ENCODE measurements around the gene ELMOD2. TPM values are rescaled to one million over a fixed set of nuclear protein-coding genes. Genes with fewer than 3 reads are reported as not detected.

ELMOD2 gene
- total and polyA plus RNA-seq, 8 donors, result 2.1 to 38.7 (median 8.9) TPM

GRCh38 chr4:140584439-140584838 lies 60.5 kb downstream of the ELMOD2 start:
- H3K36me3 ChIP-seq, result no peaks in the 10 kb centered on the region
- H3K27ac ChIP-seq, result no peak overlapping the region
- DNase-seq, result no peak
- peaks cover 0 to 18% (median 4%) of the 10 kb centered on the region in 3 donors for H3K27me3 ChIP-seq
- intact Hi-C loops (cut with DNase I; ENCODE audit: low total_unique reads), result no loop called here
- no peak for TF ChIP-seq EP300 (IDR thresholded peaks at IDR 0.05)
- TF ChIP-seq CTCF (IDR thresholded peaks at IDR 0.05), result no peak
- no peak for TF ChIP-seq POLR2A (IDR thresholded peaks at IDR 0.05)
- no peak for TF ChIP-seq POLR2AphosphoS5 (IDR thresholded peaks at IDR 0.05)
- 38 to 64% (median 49%) methylated on average over 1 of the region's 1 CpG for WGBS, 5 donors
- no peak overlapping the region for H3K4me3 ChIP-seq
- H3K9me3 ChIP-seq, result no peaks in the 10 kb centered on the region
- peaks cover 0 to 1% (median under 1%) of the 10 kb centered on the region in 4 donors for H3K4me1 ChIP-seq

- 21 to 33% (median 32%) methylated on average over 1 of the region's 1 CpG for WGBS, 5 donors
- intact Hi-C loops (cut with DNase I; ENCODE audit: low total_unique reads), result no loop called here
- TF ChIP-seq CTCF (IDR thresholded peaks at IDR 0.05), result peak in 5 of 7 experiments; percentile 17 to 61 (median 46)
- no peak for TF ChIP-seq POLR2A (IDR thresholded peaks at IDR 0.05)
- no peaks in the 10 kb centered on the region for H3K27me3 ChIP-seq
- peak; percentile 31 to 66 for DNase-seq
- H3K4me1 ChIP-seq, result no peaks in the 10 kb centered on the region
- no peak overlapping the region for H3K4me3 ChIP-seq
- no peaks in the 10 kb centered on the region for H3K36me3 ChIP-seq
- no peaks in the 10 kb centered on the region for H3K9me3 ChIP-seq
- no peak overlapping the region for H3K27ac ChIP-seq
Measured at GRCh38 chr4:140595065-140595464, 71.1 kb downstream of the ELMOD2 start.

DNA sequence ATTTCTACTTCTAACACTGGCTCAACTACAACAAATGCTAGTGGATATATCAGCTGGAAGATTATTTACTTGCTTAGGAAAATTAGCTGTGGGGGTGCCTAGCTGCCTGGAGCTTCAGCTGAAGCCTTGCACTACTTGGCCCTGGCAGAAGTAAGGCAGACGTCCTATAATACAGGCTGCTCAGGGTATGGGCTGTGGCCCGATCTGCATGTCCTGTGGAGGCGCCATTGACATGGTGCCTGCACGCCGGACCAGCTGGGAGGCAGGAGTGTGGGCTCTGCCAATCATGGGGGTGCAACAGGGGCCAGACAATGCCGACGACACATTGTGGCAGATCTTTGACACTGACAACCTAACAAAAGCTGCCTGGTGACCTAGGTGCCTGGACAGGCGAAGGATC lies 76.4 kb downstream of the ELMOD2 start:
- no peak for DNase-seq
- H3K9me3 ChIP-seq, result no peaks in the 10 kb centered on the region
- intact Hi-C loops (cut with DNase I; ENCODE audit: low total_unique reads), result no loop called here
- TF ChIP-seq POLR2AphosphoS5 (IDR thresholded peaks at IDR 0.05) (no peak), CTCF (IDR thresholded peaks at IDR 0.05) (no peak), POLR2A (IDR thresholded peaks at IDR 0.05) (no peak), EP300 (IDR thresholded peaks at IDR 0.05) (no peak)
- H3K36me3 ChIP-seq, result no peaks in the 10 kb centered on the region
- WGBS, 5 donors, result 88 to 91% (median 88%) methylated on average over 8 of the region's 8 CpGs
- no peaks in the 10 kb centered on the region for H3K4me1 ChIP-seq
- no peak overlapping the region for H3K4me3 ChIP-seq
- no peaks in the 10 kb centered on the region for H3K27me3 ChIP-seq
- no peak overlapping the region for H3K27ac ChIP-seq

DNA sequence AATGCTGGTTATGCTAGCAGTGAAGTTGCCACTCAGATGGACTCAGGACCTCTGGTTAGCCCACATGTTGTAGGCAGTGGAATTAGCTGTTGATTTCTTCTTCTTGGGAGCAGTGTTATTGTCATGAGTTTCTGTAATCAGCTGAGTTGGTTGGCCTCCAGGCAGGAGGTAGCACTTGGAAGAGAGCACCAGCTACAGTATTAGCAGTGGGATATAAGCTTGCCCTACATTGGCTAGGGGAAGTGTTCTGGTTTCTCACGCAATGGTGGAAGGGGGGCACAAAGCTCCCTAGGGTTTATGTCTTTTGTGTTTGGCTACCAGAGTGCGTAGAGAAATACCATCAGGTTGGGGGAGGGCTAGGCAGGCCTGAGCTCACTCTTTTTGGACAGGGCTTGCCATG lies 78.7 kb downstream of the ELMOD2 start:
- WGBS, 5 donors, result 82 to 96% (median 92%) methylated on average over 2 of the region's 2 CpGs
- intact Hi-C loops (cut with DNase I; ENCODE audit: low total_unique reads), result no loop called here
- no peak overlapping the region for H3K27ac ChIP-seq

More for the DNA sequence above, 78.7 kb downstream of the ELMOD2 start:
- no peak overlapping the region for H3K4me3 ChIP-seq
- DNase-seq, result no peak
- no peaks in the 10 kb centered on the region for H3K27me3 ChIP-seq
- no peaks in the 10 kb centered on the region for H3K9me3 ChIP-seq
- TF ChIP-seq POLR2A (IDR thresholded peaks at IDR 0.05), result no peak
- TF ChIP-seq POLR2AphosphoS5 (IDR thresholded peaks at IDR 0.05), result no peak
- no peak for TF ChIP-seq CTCF (IDR thresholded peaks at IDR 0.05)
- no peak for TF ChIP-seq EP300 (IDR thresholded peaks at IDR 0.05)
- no peaks in the 10 kb centered on the region for H3K4me1 ChIP-seq
- no peaks in the 10 kb centered on the region for H3K36me3 ChIP-seq
